Amniotic stem cell (primary cell): ENCODE data around the gene AK3.
"Not testable (repeated sequence)": the region's sequence is repeated elsewhere in the genome, so short reads cannot be mapped to it uniquely, and the experiment has no call there.

Source experiments
- DNase-seq: peaks from one replicate; lab custom pipeline; 2025; lab: John Stamatoyannopoulos, UW

Gene AK3

DNA sequence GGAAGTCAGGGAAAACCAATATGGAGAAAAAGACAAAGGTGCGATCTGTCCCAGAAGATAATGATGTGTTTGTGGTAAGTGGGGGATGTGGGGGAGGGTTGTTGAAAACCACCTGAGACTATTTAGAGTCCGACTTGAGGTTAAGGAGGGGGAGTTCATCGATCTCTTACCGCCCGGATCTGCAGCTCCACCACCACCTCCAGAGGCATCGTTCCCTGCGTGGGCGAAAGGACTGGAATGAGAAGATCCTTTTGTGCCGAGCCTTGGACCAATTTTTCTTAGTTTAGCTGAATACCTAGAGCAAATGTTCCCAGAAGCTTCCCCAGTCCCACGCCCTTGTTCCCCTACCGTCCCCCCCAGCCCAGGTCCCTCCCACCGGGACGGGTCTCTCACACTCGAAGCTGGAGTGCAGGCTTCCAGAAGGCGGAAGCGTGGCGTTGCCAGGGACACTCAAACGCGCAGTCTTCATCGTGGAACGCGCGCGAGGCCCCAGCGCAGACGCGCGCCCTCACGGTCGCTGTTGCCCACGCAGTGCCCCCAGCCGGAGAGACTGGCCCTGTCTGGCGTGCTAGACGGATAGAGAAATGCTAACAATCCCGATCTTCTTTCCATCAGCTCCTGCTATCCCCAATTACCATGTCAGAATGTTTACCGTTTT lies 74.8 kb downstream of the AK3 start, which contains the start of gene SPATA6L:
Gene SPATA6L, minus strand, starts transcription at position 439 of the 658 bp plus-strand sequence. Its CDS starts 230 bp downstream, at position 209.
- no peak for DNase-seq

DNA sequence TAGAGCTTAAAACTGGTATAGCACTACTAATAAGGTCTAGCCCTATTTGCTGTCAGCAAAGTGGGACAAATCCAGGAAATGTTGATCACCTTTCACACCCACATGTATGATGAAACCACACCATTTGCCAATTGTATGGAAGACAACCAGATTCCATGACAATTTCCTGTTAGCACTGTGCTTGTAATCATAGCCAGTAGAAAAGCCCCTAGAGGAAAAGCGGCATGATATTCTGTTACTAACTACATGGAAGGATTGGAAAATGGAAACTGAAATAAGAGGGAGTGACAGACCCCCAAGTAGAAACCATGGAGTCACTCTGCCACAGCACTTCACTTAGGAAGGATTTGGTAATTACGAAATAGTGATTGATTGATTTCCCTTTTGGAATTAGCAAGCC lies 75.6 kb downstream of the AK3 start:
- no peak for DNase-seq

DNA sequence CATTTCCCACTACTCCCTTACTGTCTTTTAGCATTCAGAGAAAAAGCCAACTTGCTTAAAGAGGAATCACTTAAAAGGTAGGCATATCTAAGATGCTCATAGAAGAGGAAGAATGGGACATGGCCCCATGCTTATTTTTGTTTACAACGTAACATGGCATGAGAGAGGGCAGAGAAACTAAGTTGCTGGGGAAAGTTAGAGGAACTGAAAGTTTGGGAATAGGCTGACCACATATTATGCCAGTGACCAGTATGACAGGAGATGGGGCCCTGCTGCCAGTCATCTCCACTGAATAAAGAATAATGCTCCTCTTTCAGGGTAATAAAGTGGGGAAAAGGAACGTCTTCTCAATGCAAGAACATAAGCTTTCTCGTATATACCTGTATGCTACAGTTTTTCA lies 77.0 kb downstream of the AK3 start:
- no peak for DNase-seq

DNA sequence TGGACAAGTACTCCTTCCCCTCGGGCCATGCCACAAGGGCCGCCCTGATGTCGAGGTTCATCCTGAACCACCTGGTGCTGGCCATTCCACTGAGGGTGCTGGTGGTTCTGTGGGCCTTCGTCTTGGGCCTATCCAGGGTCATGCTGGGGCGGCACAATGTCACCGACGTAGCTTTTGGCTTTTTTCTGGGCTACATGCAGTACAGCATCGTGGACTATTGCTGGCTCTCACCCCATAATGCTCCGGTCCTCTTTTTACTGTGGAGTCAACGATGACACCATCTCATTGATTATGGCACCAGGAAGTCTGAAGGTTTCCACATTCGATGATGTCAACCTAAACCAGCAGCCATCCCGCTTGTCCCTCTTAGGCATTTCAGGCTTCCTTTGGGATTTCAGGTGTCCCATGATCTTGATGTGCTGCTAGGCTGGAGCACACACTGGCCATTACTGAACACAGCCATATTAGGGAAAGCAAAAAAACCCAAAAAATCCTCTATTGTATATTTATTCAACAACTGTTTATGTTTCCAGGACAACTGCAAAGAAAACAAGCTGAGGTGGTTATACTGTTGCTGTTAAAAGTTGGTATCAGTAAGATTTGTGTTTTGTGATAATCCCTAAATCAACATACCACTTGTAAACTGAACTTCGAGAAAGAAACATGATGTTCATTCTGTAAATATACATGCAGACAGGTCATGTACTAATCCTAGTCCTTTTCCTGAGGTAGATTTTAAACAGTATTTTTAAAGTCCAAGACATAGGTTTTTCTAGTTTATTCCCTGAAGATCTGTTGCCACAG lies 77.8 kb downstream of the AK3 start:
- DNase-seq: no peak

DNA sequence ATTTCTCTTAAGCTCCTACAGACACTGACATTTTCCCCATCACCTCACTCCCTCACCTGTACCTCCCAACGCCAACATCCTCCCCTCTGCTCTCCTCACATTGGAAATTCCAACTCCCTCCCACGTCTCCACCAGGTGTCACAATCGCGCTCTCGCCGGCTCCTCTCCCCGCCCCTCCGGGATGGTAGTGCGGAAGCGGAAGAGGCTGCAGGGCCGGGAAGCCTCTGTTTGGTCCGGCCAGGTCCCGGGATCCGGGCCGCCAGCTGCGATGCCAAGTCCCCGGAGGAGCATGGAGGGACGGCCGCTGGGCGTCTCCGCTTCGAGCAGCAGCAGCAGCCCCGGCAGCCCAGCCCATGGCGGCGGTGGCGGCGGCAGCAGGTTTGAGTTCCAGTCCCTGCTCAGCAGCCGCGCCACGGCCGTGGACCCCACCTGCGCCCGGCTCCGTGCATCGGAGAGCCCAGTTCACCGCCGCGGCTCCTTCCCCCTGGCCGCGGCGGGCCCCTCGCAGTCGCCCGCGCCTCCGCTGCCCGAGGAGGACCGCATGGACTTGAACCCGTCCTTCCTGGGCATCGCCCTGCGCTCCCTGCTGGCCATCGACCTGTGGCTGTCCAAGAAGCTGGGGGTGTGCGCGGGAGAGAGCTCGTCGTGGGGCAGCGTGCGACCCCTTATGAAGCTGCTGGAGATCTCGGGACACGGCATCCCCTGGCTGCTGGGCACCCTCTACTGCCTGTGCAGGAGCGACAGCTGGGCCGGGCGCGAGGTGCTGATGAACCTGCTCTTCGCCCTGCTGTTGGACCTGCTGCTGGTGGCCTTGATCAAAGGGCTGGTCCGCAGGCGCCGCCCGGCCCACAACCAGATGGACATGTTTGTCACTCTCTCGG lies 78.7 kb downstream of the AK3 start, which contains the start of gene PLPP6:
Gene PLPP6, plus strand, starts transcription at position 187 of the 881 bp plus-strand sequence. Its CDS starts 82 bp downstream, at position 269.
- DNase-seq: no peak

DNA sequence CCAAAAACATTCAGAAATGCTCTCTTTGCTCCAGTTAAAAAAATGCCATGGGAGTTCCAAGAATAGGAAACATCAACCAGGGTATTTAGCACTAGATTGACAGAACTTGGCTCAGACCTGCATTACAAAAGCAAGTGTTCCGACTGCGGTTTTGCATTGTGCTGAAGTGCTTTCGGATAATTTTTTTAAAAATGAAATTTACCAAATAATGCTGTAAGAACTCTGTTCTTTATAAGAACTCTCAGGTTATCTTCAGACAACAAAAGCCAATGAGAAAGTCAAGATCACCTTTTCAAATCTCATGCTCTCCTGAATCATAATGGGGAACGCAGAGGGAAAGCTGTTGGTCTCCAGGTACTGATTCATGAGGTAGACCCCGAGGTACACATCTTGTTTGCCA lies 79.4 kb downstream of the AK3 start:
- no peak for DNase-seq

DNA sequence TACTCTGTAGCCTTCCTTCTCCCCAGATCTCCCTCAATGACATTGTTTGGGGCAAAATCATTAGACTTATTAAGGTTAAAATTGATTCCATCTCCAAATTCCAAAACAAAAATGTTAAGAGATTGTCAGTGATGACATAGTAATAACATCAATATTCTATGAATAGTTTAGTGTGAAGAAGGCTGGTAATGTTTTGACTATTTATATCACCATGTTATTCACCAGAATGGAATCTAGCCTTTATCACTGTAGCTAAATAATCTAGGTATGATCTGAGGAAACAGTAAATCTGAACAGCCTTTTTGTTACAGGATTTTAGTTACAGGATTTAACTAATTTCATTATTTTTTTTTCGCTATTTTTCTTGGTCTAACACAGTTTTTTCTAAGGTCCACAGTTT lies 79.8 kb downstream of the AK3 start:
- DNase-seq: no peak

DNA sequence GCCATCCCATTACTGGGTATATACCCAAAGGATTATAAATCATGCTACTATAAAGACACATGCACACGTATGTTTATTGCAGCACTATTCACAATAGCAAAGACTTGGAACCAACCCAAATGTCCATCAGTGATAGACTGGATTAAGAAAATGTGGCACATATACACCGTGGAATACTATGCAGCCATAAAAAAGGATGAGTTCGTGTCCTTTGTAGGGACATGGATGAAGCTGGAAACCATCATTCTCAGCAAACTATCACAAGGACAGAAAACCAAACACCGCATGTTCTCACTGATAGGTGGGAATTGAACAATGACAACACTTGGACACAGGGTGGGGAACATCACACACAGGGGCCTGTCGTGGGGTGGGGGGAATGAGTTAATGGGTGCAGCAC lies 80.3 kb downstream of the AK3 start:
- not testable (repeated sequence) for DNase-seq
